CD4-positive, alpha-beta T cell treated with Interferon alpha-2 for 1 hour (primary cell): ENCODE measurements around the gene GCLM.
A peak's percentile ranks its signal among the peaks of the same experiment; 100 is the strongest.

Experiments used
- DNase-seq, 2 donors: peaks; one replicate each; pipeline ENCODE4 v3.0.0-alpha.2; 2020 to 2022

GCLM gene

DNA sequence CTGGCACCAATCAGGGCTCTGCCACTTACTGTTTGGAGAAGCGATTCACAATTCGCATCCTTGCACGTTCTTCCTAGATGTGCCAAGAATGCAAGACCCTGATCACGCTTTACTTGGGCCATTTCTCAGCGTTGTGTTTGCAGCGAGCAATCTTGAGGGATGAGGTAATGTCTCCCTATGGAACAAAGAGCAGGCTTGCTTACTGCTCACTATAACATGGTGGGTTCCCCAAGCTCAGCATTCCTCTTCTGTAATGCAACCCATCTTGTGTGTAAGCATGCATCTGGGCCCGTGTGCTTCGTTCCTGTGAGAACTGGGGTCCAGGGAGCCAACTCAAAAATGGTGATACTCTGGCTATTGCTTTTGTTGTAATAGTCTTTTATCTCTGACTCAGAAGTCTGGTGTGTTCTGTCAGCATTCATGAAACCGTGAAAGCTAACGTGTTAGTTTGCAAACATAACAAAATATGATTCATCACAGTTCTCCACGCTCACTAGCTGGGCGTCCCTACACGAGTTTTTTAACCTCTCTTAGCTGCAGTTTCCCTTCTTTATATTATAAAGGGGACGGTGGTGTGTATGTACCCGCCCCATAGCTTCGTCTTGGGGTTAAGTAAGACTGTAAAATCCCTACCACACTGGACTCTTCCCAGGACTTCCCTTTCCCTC is 63.6 kb downstream of the GCLM start:
- no peak for DNase-seq

DNA sequence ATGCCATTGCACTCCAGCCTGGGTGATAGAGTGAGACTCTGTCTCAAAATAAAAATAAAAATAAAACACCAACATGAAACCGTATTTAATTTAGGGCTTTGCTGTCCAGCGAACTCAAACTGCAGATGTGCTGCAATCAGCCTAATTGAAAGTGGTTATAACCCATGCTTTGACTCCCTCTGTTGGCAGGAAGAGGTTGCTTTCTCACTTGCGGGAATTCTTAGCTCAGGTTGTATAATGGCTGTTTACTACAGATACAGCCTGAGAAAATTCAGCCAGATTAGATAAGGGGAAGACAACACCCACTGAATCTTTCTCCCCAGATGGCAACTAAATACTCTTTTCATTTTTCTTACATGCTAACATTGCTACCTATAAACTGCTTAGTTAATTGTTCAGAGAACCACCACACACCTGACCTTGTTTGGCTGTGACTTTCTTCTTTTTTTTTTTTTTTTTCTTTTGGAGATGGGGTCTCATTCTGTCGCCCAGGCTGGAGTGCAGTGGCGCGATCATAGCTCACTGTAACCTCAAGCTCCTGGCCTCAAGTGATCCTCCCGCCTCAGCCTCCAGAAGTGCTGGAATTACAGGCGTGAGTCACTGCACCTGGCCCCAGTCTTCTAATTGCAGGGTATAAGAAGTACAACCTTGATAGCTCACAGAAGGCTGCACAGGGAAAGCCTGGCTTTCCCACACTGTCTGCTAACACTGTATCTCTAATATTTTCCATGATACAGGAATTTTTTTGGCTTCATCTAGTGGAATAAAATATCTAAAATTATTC is 64.8 kb downstream of the GCLM start:
- DNase-seq: peak; percentile 67 to 80

DNA sequence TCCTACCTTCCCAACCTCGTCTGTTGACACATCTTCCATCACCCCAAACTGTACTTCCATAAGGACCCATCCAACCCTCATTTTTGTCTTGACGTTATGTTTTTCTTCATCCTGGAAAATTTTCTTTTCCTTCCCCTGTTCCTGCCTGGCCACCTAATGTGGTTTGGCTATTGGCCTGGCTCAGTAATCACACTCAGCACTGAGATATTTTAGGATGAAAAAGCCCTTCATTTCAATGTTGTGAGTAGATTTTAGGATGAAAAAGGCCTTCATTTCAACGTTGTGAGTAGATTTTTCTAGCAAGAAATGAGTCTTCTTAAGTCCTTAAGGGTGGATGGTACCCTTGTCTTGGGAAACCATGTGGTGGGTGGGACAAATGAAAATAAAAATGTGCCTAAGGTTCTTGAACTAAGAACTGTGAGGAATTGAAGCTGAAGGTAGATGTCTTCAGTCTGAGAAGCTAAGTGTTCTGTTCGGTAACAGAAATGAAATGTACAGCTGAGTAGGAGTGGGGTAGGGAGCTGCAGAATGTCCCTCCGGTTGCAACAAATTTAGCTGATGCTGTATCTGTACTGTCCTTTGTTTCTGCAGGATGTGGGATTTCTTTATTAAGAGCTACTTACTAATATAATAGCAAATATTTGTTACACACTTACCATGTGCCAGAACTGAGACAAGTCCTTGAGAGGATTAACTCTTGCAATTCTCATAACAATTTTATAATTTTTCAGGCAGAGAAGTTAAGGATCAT is 66.3 kb downstream of the GCLM start:
- DNase-seq: no peak

- no peak for DNase-seq
Measured at GRCh38 chr1:93841771-93842170, 67.5 kb downstream of the GCLM start.

DNA sequence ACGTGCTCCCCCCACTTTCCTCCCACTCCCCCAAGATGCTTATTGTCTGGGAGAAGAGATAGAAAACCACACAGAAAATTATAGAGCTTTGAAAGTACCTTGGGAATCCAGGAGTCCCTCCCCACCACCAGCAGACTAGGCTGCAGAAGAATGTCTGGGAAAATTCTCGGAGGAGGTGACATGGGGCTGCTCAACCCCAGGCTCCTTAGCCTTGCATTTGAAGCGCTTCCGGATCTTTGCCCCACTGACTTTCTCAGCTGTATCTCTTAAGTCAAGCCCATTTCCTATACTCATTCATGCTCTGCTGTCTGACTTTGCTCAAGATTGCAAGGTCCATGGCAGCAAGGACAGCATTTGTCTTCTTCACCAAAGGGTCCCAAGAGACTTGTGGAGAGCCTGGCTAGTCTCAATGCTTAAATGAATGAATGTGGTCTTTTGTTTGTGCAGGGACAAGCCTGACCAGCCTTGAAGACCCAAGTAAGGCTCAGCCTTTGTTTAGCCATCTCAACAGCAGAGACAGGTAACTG is 68.2 kb downstream of the GCLM start:
- no peak for DNase-seq

DNA sequence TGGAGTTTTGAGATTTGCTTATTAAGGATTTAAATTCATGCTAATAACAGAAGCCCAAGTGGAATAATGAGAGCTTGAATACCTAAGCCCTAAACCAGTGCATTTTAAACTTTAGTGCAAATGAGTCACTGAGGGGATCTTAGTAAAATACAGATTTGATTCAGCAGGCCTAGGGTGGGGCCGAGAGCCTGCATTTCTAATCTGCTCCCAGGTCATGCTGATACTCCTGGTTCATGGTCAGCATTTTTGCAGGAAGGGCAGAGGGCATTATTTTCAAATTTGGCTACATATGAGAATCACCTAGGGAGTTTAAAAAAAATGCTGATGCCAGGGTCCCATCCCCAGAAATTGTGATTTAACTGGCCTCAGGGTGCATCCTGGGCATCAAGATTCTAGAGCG is 69.5 kb downstream of the GCLM start:
- no peak for DNase-seq

GRCh38 chr1:93839307-93839706 is 69.9 kb downstream of the GCLM start:
- no peak for DNase-seq

- no peak for DNase-seq
Measured at GRCh38 chr1:93837961-93838360, 71.3 kb downstream of the GCLM start.
